K562 (cell line): ENCODE measurements around the gene LILRA6. TPM values are rescaled to one million over a fixed set of nuclear protein-coding genes. Genes with fewer than 3 reads are reported as not detected.

Experiments used
- CREM ChIP-seq: IDR thresholded peaks from 2 replicates; pipeline ENCODE4 v1.6.1; 2014; ENCODE audit warnings: antibody characterized with exemption, low read depth
- CTCF ChIP-seq, 3 experiments: IDR thresholded peaks in 2 of 3; conservative IDR thresholded peaks in 1 of 3; 2 replicates each; pipeline ENCODE4 v1.5.1; 2011 to 2012; ENCODE audit warnings: low read length in 3 of 3, mild to moderate bottlenecking in 3 of 3, control low read depth in 2 of 3, improper control_type of control experiment in 1 of 3, inconsistent platforms in 1 of 3, low read depth in 1 of 3, mixed read lengths in 1 of 3, moderate library complexity in 1 of 3; ENCODE audit not compliant: insufficient read depth in 2 of 3
- ERF ChIP-seq: fragments of 450-650 bp; formaldehyde crosslinking; IDR thresholded peaks from 2 replicates; pipeline ENCODE4 v1.4.0; 2020; ENCODE audit warnings: mild to moderate bottlenecking, mixed read lengths
- GABPB1 ChIP-seq: sonication (generic); formaldehyde crosslinking; IDR thresholded peaks from 2 replicates; pipeline ENCODE4 v1.8.0; 2022; ENCODE audit warnings: mild to moderate bottlenecking, missing genetic modification reagents
- HCFC1 ChIP-seq: IDR thresholded peaks from 2 replicates; pipeline ENCODE4 v1.6.1; 2012; ENCODE audit warnings: low read depth, low read length, improper control_type of control experiment
- HIVEP1 ChIP-seq: fragments of 250-450 bp; sonication (Bioruptor Pico); IDR thresholded peaks from 2 replicates; pipeline ENCODE4 v1.4.0; 2020; ENCODE audit warnings: mild to moderate bottlenecking
- IRF2 ChIP-seq: sonication (generic); formaldehyde crosslinking; IDR thresholded peaks from 2 replicates; pipeline ENCODE4 v1.8.1; 2022; ENCODE audit warnings: mild to moderate bottlenecking, missing genetic modification reagents
- KDM1A ChIP-seq, 2 experiments: fragments of 450-650 bp; IDR thresholded peaks; 2 replicates each; pipeline ENCODE4 v1.6.1; 2016; ENCODE audit warnings: mild to moderate bottlenecking in 2 of 2
- L3MBTL2 ChIP-seq: fragments of 450-650 bp; IDR thresholded peaks from 2 replicates; pipeline ENCODE4 v1.6.1; 2016; ENCODE audit warnings: mild to moderate bottlenecking, moderate library complexity
- MBD2 ChIP-seq: sonication (generic); IDR thresholded peaks from 2 replicates; pipeline ENCODE4 v1.6.1; 2016; ENCODE audit warnings: low read depth, borderline replicate concordance
- NCOA2 ChIP-seq, 2 experiments: fragments of 450-650 bp; IDR thresholded peaks; 2 replicates each; pipeline ENCODE4 v1.6.1; 2018; ENCODE audit warnings: mild to moderate bottlenecking in 2 of 2, moderate library complexity in 1 of 2; ENCODE audit not compliant: partially characterized antibody in 2 of 2
- NKRF ChIP-seq: fragments of 450-650 bp; IDR thresholded peaks from 2 replicates; pipeline ENCODE4 v1.6.1; 2016; ENCODE audit warnings: borderline replicate concordance
- POLR2A ChIP-seq: fragments of 450-650 bp; conservative IDR thresholded peaks from 2 replicates; pipeline ENCODE4 v1.6.1; 2016
- POLR2AphosphoS2 ChIP-seq: IDR thresholded peaks from 2 replicates; pipeline ENCODE4 v1.6.1; 2012; ENCODE audit warnings: low read length, improper control_type of control experiment
- PPARD ChIP-seq: fragments of 250-450 bp; sonication (Bioruptor Pico); IDR thresholded peaks from 2 replicates; pipeline ENCODE4 v1.8.0; 2022; ENCODE audit warnings: inconsistent platforms, mild to moderate bottlenecking, moderate library complexity
- SETDB1 ChIP-seq: IDR thresholded peaks from one replicate; pipeline ENCODE4 v1.6.1; 2012; ENCODE audit warnings: low read length, control low read depth, inconsistent platforms
- SFPQ ChIP-seq: fragments of 200-400 bp; formaldehyde crosslinking; IDR thresholded peaks from 2 replicates; pipeline ENCODE4 v1.6.1; 2017; ENCODE audit warnings: mild to moderate bottlenecking, low read depth, low read length, moderate library complexity
- SIN3A ChIP-seq, 2 experiments: fragments of 150-350 bp in 1 of 2; IDR thresholded peaks; 2 replicates each; pipeline ENCODE4 v1.6.1; 2011 to 2016; ENCODE audit warnings: borderline replicate concordance in 2 of 2, low read depth in 2 of 2, low read length in 2 of 2, mild to moderate bottlenecking in 2 of 2, moderate library complexity in 2 of 2; ENCODE audit not compliant: control insufficient read depth in 1 of 2
- SMAD1 ChIP-seq: fragments of 150-350 bp; IDR thresholded peaks from 2 replicates; pipeline ENCODE4 v1.6.1; 2014; ENCODE audit warnings: low read length, low read depth; ENCODE audit not compliant: partially characterized antibody
- TEAD2 ChIP-seq: fragments of 450-650 bp; IDR thresholded peaks from 2 replicates; pipeline ENCODE4 v1.6.1; 2016; ENCODE audit warnings: missing genetic modification characterization, control low read depth, missing compliant biosample characterization
- ZNF354B ChIP-seq: fragments of 250-450 bp; sonication (Bioruptor Pico); IDR thresholded peaks from 2 replicates; pipeline ENCODE4 v1.4.0; 2020
- ZNF512 ChIP-seq: IDR thresholded peaks from 2 replicates; pipeline ENCODE4 v1.6.1; 2016; ENCODE audit warnings: missing genetic modification characterization, missing compliant biosample characterization
- polyA plus RNA-seq, 8 experiments: library from polyadenylated mRNA; depleted of rRNA in 4 of 8; stranded (reverse) in 5 of 8; unstranded in 3 of 8; fragments of >200 nt; fragmentation: Nextera tagmentation in 2 of 8; fragmentation: Illumina TruSeq in 1 of 8; extraction: Ambion mirVana in 2 of 8; extraction: Trizol in 1 of 8; gene quantifications; 2 replicates each; pipeline versions ENCODE4 v1.2.1 to v1.2.3, GENCODE V29; 2011 to 2014; ENCODE audit warnings: inconsistent platforms in 1 of 8, missing spikeins in 1 of 8
- total RNA-seq, 7 experiments: library from RNA; depleted of rRNA in 6 of 7; stranded (reverse); fragments of >200 nt in 6 of 7; fragmentation: Illumina TruSeq in 2 of 7; extraction: Trizol in 2 of 7; gene quantifications; 2 replicates each; pipeline versions ENCODE4 v1.2.1 to v1.2.3, GENCODE V29; 2011 to 2021; ENCODE audit warnings: low replicate concordance in 1 of 7

Gene LILRA6
- total and polyA plus RNA-seq, 9 of the 15 experiments (the other 6 are each of a cell fraction or from before 2014, with no cell fraction given): 0.03 TPM; not detected in 8

GRCh38 chr19:54189145-54189734, 53.4 kb downstream of the LILRA6 start, which contains the start of gene MBOAT7 (continued):
- no peak for TF ChIP-seq NKRF
- TF ChIP-seq SMAD1: no peak
- no peak for TF ChIP-seq CREM
- TF ChIP-seq PPARD (CRISPR knock-in tag): no peak
- TF ChIP-seq ZNF512 (tag): no peak
- TF ChIP-seq POLR2AphosphoS2: no peak
- TF ChIP-seq TEAD2 (tag): no peak
- TF ChIP-seq SIN3A (IDR thresholded peaks at IDR 0.05; ENCODE audit: borderline replicate concordance in 2 of 2, control insufficient read depth in 1 of 2, low read depth in 2 of 2, low read length in 2 of 2): peak; percentile 50 to 64; a peak in 2 of 4 replicates
- TF ChIP-seq GABPB1 (CRISPR knock-in tag): no peak
- no peak for TF ChIP-seq SETDB1
- TF ChIP-seq CTCF (IDR thresholded peaks at IDR 0.05 in 2 of 3, conservative IDR thresholded peaks at IDR 0.05 in 1 of 3; ENCODE audit: insufficient read depth in 2 of 3, low read depth in 1 of 3, low read length in 3 of 3): peak in 2 of 3 experiments; percentile 31 to 57; a peak in 4 of 6 replicates
- TF ChIP-seq SFPQ: no peak
- TF ChIP-seq HCFC1: no peak
- TF ChIP-seq HIVEP1 (CRISPR knock-in tag): no peak
- TF ChIP-seq ZNF354B (CRISPR knock-in tag): no peak
- TF ChIP-seq ERF: 0 out of 2 replicates have a peak, but pooled peaks have one; percentile 49
- no peak for TF ChIP-seq KDM1A (IDR thresholded peaks at IDR 0.05)
- TF ChIP-seq L3MBTL2: peak; percentile 68
- peak; percentile 80 for TF ChIP-seq POLR2A
- TF ChIP-seq IRF2 (CRISPR knock-in tag): no peak
- no peak; the same call in 1 of the 2 replicates for TF ChIP-seq MBD2
- TF ChIP-seq NCOA2 (IDR thresholded peaks at IDR 0.05; ENCODE audit: partially characterized antibody in 2 of 2): no peak
